Tibial nerve (tissue), 4 donors: ENCODE data around the gene ZNF112.

Experiments
- EP300 ChIP-seq, 2 donors: sonication (generic); formaldehyde crosslinking; IDR thresholded peaks; one replicate each; pipeline ENCODE4 v1.6.1; 2017; ENCODE audit warnings: antibody characterized with exemption in 2 of 2, mild to moderate bottlenecking in 1 of 2
- POLR2A ChIP-seq, 2 donors: fragments of 450-650 bp; IDR thresholded peaks; one replicate each; pipeline ENCODE4 v1.6.1; 2017; ENCODE audit warnings: antibody characterized with exemption in 2 of 2, mild to moderate bottlenecking in 2 of 2, moderate library complexity in 2 of 2
- TF ChIP-seq, protein P1 (sequence below), 5 experiments: fragments of 200-600 bp in 3 of 5; fragments of 450-650 bp in 2 of 5; sonication (generic) in 3 of 5; IDR thresholded peaks; one replicate each; pipeline ENCODE4 v1.5.1; 2016 to 2019; ENCODE audit warnings: antibody characterized with exemption in 5 of 5, mild to moderate bottlenecking in 3 of 5, moderate library complexity in 2 of 5

DNA sequence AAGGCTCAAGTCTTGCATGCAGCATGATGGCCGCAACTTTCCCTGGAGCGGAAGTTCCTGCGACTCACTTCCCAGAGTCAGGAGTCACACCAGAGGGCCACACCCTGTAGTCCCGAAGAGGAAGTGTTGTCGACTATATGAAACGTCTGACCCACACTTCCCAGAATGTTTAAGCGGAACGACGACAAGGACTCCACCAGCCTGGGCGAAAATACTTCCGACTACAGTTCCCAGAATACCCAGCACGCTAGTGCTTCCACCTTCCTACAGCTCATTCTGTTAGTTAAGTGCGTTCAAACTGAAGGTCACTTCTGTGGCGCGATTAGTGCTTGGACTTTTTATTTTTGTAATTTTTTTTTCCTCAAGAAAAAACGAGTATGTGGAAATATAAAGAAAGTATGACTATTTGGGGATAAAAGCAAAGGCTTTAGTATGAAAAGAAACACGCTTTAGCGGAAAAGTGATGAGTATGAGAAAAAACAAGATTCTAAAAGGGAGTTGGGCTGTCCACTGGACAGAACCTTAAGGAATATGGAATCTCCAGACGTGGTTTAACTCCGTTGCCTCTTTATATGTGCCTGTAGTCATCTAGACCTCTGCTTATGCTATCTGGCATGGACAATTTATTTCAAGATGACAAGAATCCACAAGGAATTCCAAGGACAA, 15.5 kb upstream of the ZNF112 start:
- TF ChIP-seq, protein P1, sequence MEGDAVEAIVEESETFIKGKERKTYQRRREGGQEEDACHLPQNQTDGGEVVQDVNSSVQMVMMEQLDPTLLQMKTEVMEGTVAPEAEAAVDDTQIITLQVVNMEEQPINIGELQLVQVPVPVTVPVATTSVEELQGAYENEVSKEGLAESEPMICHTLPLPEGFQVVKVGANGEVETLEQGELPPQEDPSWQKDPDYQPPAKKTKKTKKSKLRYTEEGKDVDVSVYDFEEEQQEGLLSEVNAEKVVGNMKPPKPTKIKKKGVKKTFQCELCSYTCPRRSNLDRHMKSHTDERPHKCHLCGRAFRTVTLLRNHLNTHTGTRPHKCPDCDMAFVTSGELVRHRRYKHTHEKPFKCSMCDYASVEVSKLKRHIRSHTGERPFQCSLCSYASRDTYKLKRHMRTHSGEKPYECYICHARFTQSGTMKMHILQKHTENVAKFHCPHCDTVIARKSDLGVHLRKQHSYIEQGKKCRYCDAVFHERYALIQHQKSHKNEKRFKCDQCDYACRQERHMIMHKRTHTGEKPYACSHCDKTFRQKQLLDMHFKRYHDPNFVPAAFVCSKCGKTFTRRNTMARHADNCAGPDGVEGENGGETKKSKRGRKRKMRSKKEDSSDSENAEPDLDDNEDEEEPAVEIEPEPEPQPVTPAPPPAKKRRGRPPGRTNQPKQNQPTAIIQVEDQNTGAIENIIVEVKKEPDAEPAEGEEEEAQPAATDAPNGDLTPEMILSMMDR (IDR thresholded peaks at IDR 0.05) = no peak
- TF ChIP-seq POLR2A (IDR thresholded peaks at IDR 0.05) = no peak
- TF ChIP-seq EP300 (IDR thresholded peaks at IDR 0.05) = no peak
